HCT116 (cell line): ENCODE results near the gene ADI1. TPM values are rescaled to one million over a fixed set of nuclear protein-coding genes. Genes with fewer than 3 reads are reported as not detected.
"Not testable (repeated sequence)": the region's sequence is repeated elsewhere in the genome, so short reads cannot be mapped to it uniquely, and the experiment has no call there.

Experiments used
- ATAC-seq: fragments of 200-7000 bp; cut with Tn5 transposase; 2 replicates; pipeline ENCODE4 v1.9.1; 2020; ENCODE audit warnings: mild to moderate bottlenecking, moderate library complexity
- BruUV-seq: library from RNA; stranded (reverse); fragments of 400-500 nt; replicated peaks from 2 replicates; lab custom pipeline; 2021; lab: Mats Ljungman, UMichigan
- CTCF ChIA-PET: fragments of 300-600 bp; sonication (Branson Sonifier 250); formaldehyde crosslinking; loops from one replicate; lab custom pipeline; 2021; ENCODE audit warnings: antibody characterized with exemption; lab: Charles Lee
- POLR2A ChIA-PET: fragments of 300-600, 350-600 bp; sonication (Branson Sonifier 250); formaldehyde crosslinking; loops from one replicate; lab custom pipeline; 2021; ENCODE audit warnings: antibody characterized with exemption; lab: Charles Lee
- RAD21 ChIA-PET, 2 experiments: fragments of 300-600 bp; sonication (Branson Sonifier 250); formaldehyde crosslinking; loops; one replicate each; lab custom pipeline; 2023; ENCODE audit warnings: low total read pairs in 2 of 2; ENCODE audit not compliant: uncharacterized antibody in 2 of 2, unreplicated experiment in 2 of 2, low non-redundant PET in 1 of 2; lab: Charles Lee
- DNase-seq: peaks from one replicate; pipeline ENCODE4 v3.0.0-alpha.2; 2010; ENCODE audit warnings: low read depth, low spot score
- H2AFZ ChIP-seq: fragments of 200-600 bp; shearing (Covaris generic), sonication (generic); 2 replicates; pipeline ENCODE4 v1.6.1; 2017; ENCODE audit warnings: low read depth, mixed run types, mixed read lengths, antibody characterized with exemption, low read length; ENCODE audit not compliant: poor library complexity, severe bottlenecking
- H3K27ac ChIP-seq: 2 replicates; pipeline ENCODE4 v1.5.1; 2012; ENCODE audit warnings: low read depth, low read length
- H3K27me3 ChIP-seq: fragments of 200-600 bp; sonication (generic); 2 replicates; pipeline ENCODE4 v1.6.1; 2016; ENCODE audit warnings: mixed run types, low read length, mixed read lengths; ENCODE audit not compliant: insufficient read depth
- H3K36me3 ChIP-seq, 2 experiments: fragments of 200-500 bp in 1 of 2; fragments of 200-600 bp in 1 of 2; sonication (Bioruptor generic) in 1 of 2; sonication (generic) in 1 of 2; 2 replicates each; pipeline versions ENCODE4 v1.5.1 to v1.6.1; 2014 to 2016; ENCODE audit warnings: low read length in 2 of 2, inconsistent platforms in 1 of 2, mixed read lengths in 1 of 2, mixed run types in 1 of 2; ENCODE audit not compliant: insufficient read depth in 2 of 2, control insufficient read depth in 1 of 2
- H3K4me1 ChIP-seq, 2 experiments: fragments of 200-600 bp in 1 of 2; sonication (generic) in 1 of 2; 2 replicates each; pipeline versions ENCODE4 v1.5.1 to v1.6.1; 2012 to 2017; ENCODE audit warnings: low read length in 2 of 2, inconsistent platforms in 1 of 2, mild to moderate bottlenecking in 1 of 2, mixed read lengths in 1 of 2, mixed run types in 1 of 2, moderate library complexity in 1 of 2; ENCODE audit not compliant: insufficient read depth in 2 of 2, control insufficient read depth in 1 of 2
- H3K4me2 ChIP-seq: fragments of 200-600 bp; sonication (generic); 2 replicates; pipeline ENCODE4 v1.6.1; 2017; ENCODE audit warnings: mixed run types, low read length, mixed read lengths
- H3K4me3 ChIP-seq, 2 experiments: fragments of 200-600 bp in 1 of 2; sonication (generic) in 1 of 2; replicated peaks in 1 of 2; 2 replicates each; pipeline ENCODE4 v1.5.1; 2011 to 2016; ENCODE audit warnings: low read length in 2 of 2, control low read depth in 1 of 2, low read depth in 1 of 2, mild to moderate bottlenecking in 1 of 2, mixed read lengths in 1 of 2, mixed run types in 1 of 2
- H3K79me2 ChIP-seq: fragments of 200-600 bp; sonication (generic); 2 replicates; pipeline ENCODE4 v1.6.1; 2017; ENCODE audit warnings: mild to moderate bottlenecking, mixed run types, low read length, moderate library complexity, mixed read lengths; ENCODE audit not compliant: insufficient read depth
- H3K9ac ChIP-seq: fragments of 200-600 bp; sonication (generic); 2 replicates; pipeline ENCODE4 v1.6.1; 2016; ENCODE audit warnings: low read length, mixed read lengths
- H3K9me2 ChIP-seq: fragments of 200-600 bp; sonication (generic), shearing (Covaris generic); 2 replicates; pipeline ENCODE4 v1.6.1; 2017; ENCODE audit warnings: mixed run types, mild to moderate bottlenecking, moderate library complexity; ENCODE audit not compliant: insufficient read depth
- H3K9me3 ChIP-seq, 2 experiments: fragments of 200-500 bp in 1 of 2; fragments of 200-600 bp in 1 of 2; sonication (Bioruptor generic) in 1 of 2; sonication (generic) in 1 of 2; 2 replicates each; pipeline ENCODE4 v1.6.1; 2014 to 2017; ENCODE audit warnings: low read length in 2 of 2, mixed read lengths in 2 of 2, inconsistent platforms in 1 of 2, low read depth in 1 of 2, mild to moderate bottlenecking in 1 of 2, mixed run types in 1 of 2, moderate library complexity in 1 of 2; ENCODE audit not compliant: control insufficient read depth in 1 of 2, insufficient read depth in 1 of 2
- H4K20me1 ChIP-seq: fragments of 200-600 bp; sonication (generic), shearing (Covaris generic); 2 replicates; pipeline ENCODE4 v1.6.1; 2017; ENCODE audit warnings: mixed run types, mild to moderate bottlenecking, moderate library complexity; ENCODE audit not compliant: insufficient read depth
- TCF7L2 ChIP-seq: IDR thresholded peaks from 2 replicates; pipeline ENCODE4 v1.7.0; 2011; ENCODE audit warnings: borderline replicate concordance, inconsistent platforms; ENCODE audit not compliant: insufficient read depth, insufficient read length; ENCODE audit errors: extremely low read depth
- ZFX ChIP-seq: fragments of 450-650 bp; IDR thresholded peaks from 2 replicates; pipeline ENCODE4 v1.6.1; 2017
- intact Hi-C: fragments of 100-400 bp; cut with micrococcal nuclease; formaldehyde crosslinking; loops from 2 replicates; pipeline ENCODE4 v1.10.0; 2022
- total RNA-seq: library from RNA; stranded (reverse); gene quantifications from one replicate; pipeline ENCODE4 v1.2.1, GENCODE V29; 2021; ENCODE audit not compliant: unreplicated experiment

The ADI1 gene
- total RNA-seq, 1 experiment from 2014 or later, result 27.0 TPM

- intact Hi-C loops, result no loop called here
- no TSS peak for BruUV-seq
- Histone ChIP-seq H3K9me2 (no peaks in the 10 kb centered on the region), H3K79me2 (no peaks in the 10 kb centered on the region), H3K4me3 (no peak overlapping the region), H4K20me1 (no peaks in the 10 kb centered on the region), H3K9ac (no peak overlapping the region), H3K4me2 (no peak overlapping the region), H3K27me3 (no peaks in the 10 kb centered on the region), H3K4me1 (no peaks in the 10 kb centered on the region), H3K27ac (no peak overlapping the region), H2AFZ (no peak overlapping the region), H3K36me3 (0 out of 4 replicates have a peak, but pooled peaks cover 0 to 3% of the 10 kb centered on the region in 2 experiments), H3K9me3 (no peaks in the 10 kb centered on the region)
- RAD21 ChIA-PET, result no interaction called here
- no peak for ATAC-seq
- DNase-seq, result no peak
- CTCF ChIA-PET, result no interaction called here
- TF ChIP-seq TCF7L2 (no peak), ZFX (no peak)
- POLR2A ChIA-PET, result no interaction called here
These were observed 20.4 kb downstream of the ADI1 start for GRCh38 chr2:3498783-3499394.

GRCh38 chr2:3496708-3497080, 22.6 kb downstream of the ADI1 start:
- BruUV-seq, H3K4me2 ChIP-seq, ATAC-seq, H3K4me1 ChIP-seq, H3K9me2 ChIP-seq, intact Hi-C loops, H4K20me1 ChIP-seq, CTCF ChIA-PET, POLR2A ChIA-PET, H3K79me2 ChIP-seq, RAD21 ChIA-PET, H3K36me3 ChIP-seq, DNase-seq, H2AFZ ChIP-seq, H3K9me3 ChIP-seq, H3K27me3 ChIP-seq, H3K9ac ChIP-seq, H3K27ac ChIP-seq, H3K4me3 ChIP-seq: not testable (repeated sequence)
